SU-DHL-6 (cell line): ENCODE results near the gene EEF2K.

Experiments
- H2AFZ ChIP-seq: fragments of 200-600 bp; sonication (generic); 2 replicates; pipeline ENCODE4 v1.6.1; 2014; ENCODE audit warnings: low read depth, mild to moderate bottlenecking, moderate library complexity, mixed read lengths, antibody characterized with exemption, low read length; ENCODE audit not compliant: severe bottlenecking
- H3F3A ChIP-seq: fragments of 200-600 bp; shearing (Covaris generic); 2 replicates; pipeline ENCODE4 v1.6.0; 2016; ENCODE audit warnings: antibody characterized with exemption, mild to moderate bottlenecking; ENCODE audit not compliant: insufficient read depth
- H3K27ac ChIP-seq: fragments of 200-600 bp; sonication (generic); 2 replicates; pipeline ENCODE4 v1.5.1; 2016; ENCODE audit warnings: low read depth, mild to moderate bottlenecking, low read length, moderate library complexity, mixed read lengths
- H3K27me3 ChIP-seq: fragments of 200-600 bp; sonication (generic), shearing (Covaris generic); 2 replicates; pipeline ENCODE4 v1.6.0; 2014; ENCODE audit warnings: mild to moderate bottlenecking, low read length
- H3K36me3 ChIP-seq: fragments of 200-600 bp; sonication (generic); 2 replicates; pipeline ENCODE4 v1.6.1; 2014; ENCODE audit warnings: mild to moderate bottlenecking, low read length, mixed read lengths
- H3K4me2 ChIP-seq: fragments of 300-600, 200-600 bp; shearing (Covaris generic), sonication (generic); 2 replicates; pipeline ENCODE4 v1.6.0; 2014; ENCODE audit warnings: low read length, low read depth, mild to moderate bottlenecking; ENCODE audit not compliant: poor library complexity, severe bottlenecking
- H3K4me3 ChIP-seq: fragments of 200-600 bp; sonication (generic); 2 replicates; pipeline ENCODE4 v1.5.1; 2014; ENCODE audit warnings: antibody characterized with exemption, low read length, mild to moderate bottlenecking, mixed read lengths; ENCODE audit not compliant: insufficient read depth, poor library complexity, severe bottlenecking
- H3K79me2 ChIP-seq: fragments of 200-600 bp; sonication (generic); 2 replicates; pipeline ENCODE4 v1.6.1; 2014; ENCODE audit warnings: mild to moderate bottlenecking, low read length, moderate library complexity; ENCODE audit not compliant: insufficient read depth
- H3K9ac ChIP-seq: fragments of 200-600 bp; sonication (generic); 2 replicates; pipeline ENCODE4 v1.7.0; 2014; ENCODE audit warnings: mild to moderate bottlenecking, low read length
- H3K9me2 ChIP-seq: fragments of 200-600 bp; sonication (generic); replicated peaks from 2 replicates; pipeline ENCODE4 v1.6.1; 2014; ENCODE audit warnings: low read length; ENCODE audit not compliant: insufficient read depth
- H3K9me3 ChIP-seq: fragments of 200-600 bp; sonication (generic); 2 replicates; pipeline ENCODE4 v1.6.1; 2014; ENCODE audit warnings: low read length, mixed read lengths; ENCODE audit not compliant: insufficient read depth
- H4K20me1 ChIP-seq: fragments of 200-600 bp; sonication (generic); 2 replicates; pipeline ENCODE4 v1.6.1; 2014; ENCODE audit warnings: low read depth, mild to moderate bottlenecking, antibody characterized with exemption, low read length, moderate library complexity, mixed read lengths
- EZH2phosphoT487 ChIP-seq: fragments of 200-600 bp; sonication (generic), shearing (Covaris generic); conservative IDR thresholded peaks from 2 replicates; pipeline ENCODE4 v1.6.1; 2018; ENCODE audit warnings: mild to moderate bottlenecking, antibody characterized with exemption, low read length, moderate library complexity, mixed read lengths
- TF ChIP-seq, protein P1 (sequence below): fragments of 200-600 bp; sonication (generic); IDR thresholded peaks from one replicate; pipeline ENCODE4 v1.5.1; 2017; ENCODE audit warnings: antibody characterized with exemption, mild to moderate bottlenecking, low read length, moderate library complexity; ENCODE audit not compliant: insufficient read depth, poor library complexity, severe bottlenecking

The EEF2K gene

DNA sequence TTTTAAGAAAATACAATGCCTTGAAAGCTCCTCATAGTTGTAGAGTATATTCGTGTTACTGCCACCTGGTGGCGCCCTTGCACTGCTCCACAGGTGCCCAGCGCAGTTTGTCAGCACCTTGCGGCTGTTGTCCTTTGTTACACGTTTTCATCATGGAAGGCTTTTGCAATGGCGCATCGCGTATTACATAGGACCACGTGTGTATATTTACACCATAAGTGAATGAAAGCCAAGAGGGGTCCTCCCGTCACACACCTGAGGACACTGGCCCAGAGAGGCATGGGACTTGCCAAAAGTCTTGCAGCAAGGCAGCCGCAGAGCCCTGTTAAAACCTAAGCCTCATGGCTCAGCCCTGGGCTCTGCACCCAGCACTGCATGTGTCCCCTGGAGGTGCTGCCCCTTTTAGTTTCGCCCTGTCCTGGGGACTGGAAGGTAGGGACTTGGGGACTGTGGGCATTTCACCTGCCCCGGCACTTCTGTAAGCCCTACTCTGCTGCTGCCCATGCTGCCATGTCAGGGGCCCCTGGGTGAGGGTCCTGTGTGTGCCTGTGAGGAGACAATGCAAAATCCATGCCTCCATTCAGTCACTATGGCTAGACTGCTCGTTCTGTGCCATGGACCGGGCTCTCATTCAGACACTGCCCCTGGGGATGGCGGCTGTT is 115.4 kb downstream of the EEF2K start:
- Histone ChIP-seq H4K20me1 (no peaks in the 10 kb centered on the region), H3K4me2 (no peak overlapping the region), H3K9me2 (no peaks in the 10 kb centered on the region), H3K27ac (no peak overlapping the region), H3K9ac (no peak overlapping the region), H3K4me3 (no peak overlapping the region), H3F3A (peaks cover 3% of the 10 kb centered on the region; the same call in 1 of the 2 replicates), H3K27me3 (no peaks in the 10 kb centered on the region), H2AFZ (no peak overlapping the region), H3K9me3 (no peaks in the 10 kb centered on the region), H3K36me3 (peaks cover 6% of the 10 kb centered on the region; the same call in 1 of the 2 replicates), H3K79me2 (no peaks in the 10 kb centered on the region; the same call in 1 of the 2 replicates)
- TF ChIP-seq, protein P1, sequence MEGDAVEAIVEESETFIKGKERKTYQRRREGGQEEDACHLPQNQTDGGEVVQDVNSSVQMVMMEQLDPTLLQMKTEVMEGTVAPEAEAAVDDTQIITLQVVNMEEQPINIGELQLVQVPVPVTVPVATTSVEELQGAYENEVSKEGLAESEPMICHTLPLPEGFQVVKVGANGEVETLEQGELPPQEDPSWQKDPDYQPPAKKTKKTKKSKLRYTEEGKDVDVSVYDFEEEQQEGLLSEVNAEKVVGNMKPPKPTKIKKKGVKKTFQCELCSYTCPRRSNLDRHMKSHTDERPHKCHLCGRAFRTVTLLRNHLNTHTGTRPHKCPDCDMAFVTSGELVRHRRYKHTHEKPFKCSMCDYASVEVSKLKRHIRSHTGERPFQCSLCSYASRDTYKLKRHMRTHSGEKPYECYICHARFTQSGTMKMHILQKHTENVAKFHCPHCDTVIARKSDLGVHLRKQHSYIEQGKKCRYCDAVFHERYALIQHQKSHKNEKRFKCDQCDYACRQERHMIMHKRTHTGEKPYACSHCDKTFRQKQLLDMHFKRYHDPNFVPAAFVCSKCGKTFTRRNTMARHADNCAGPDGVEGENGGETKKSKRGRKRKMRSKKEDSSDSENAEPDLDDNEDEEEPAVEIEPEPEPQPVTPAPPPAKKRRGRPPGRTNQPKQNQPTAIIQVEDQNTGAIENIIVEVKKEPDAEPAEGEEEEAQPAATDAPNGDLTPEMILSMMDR = peak; percentile 79
- no peak for TF ChIP-seq EZH2phosphoT487

DNA sequence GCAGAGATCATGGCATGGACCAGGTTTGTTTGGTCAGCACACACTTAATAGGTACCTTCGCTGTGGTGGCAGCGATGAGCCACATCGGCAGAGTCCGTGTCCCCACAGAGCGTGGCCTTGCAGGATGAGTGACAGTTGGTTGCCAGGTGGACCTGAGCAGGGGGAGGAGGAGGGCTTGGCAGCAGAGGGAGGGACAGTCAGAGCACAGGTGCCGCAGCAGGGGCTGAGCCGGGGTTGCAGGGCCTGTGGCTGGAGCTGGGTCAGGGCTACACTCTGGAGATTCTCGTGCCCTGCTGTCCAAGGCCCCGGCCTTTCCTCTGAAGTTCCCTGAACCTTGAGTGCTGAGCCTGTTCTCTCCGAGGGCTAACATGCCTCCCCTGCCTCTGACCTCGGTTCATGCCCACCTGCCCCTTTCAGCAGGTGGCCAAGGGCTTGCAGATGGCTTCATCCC is 116.0 kb downstream of the EEF2K start:
- H3K36me3 ChIP-seq = peaks cover 6% of the 10 kb centered on the region; the same call in 1 of the 2 replicates
- no peaks in the 10 kb centered on the region for H3K27me3 ChIP-seq
- H3K27ac ChIP-seq = no peak overlapping the region
- no peak overlapping the region for H3K9ac ChIP-seq
- H4K20me1 ChIP-seq = no peaks in the 10 kb centered on the region
- TF ChIP-seq EZH2phosphoT487 = no peak
- TF ChIP-seq, protein P1 = no peak
- H3K79me2 ChIP-seq = no peaks in the 10 kb centered on the region; the same call in 1 of the 2 replicates
- no peaks in the 10 kb centered on the region for H3K9me3 ChIP-seq
- H3F3A ChIP-seq = peaks cover 3% of the 10 kb centered on the region; the same call in 1 of the 2 replicates
- no peak overlapping the region for H2AFZ ChIP-seq
- no peak overlapping the region for H3K4me3 ChIP-seq
- H3K9me2 ChIP-seq = no peaks in the 10 kb centered on the region
- no peak overlapping the region for H3K4me2 ChIP-seq

DNA sequence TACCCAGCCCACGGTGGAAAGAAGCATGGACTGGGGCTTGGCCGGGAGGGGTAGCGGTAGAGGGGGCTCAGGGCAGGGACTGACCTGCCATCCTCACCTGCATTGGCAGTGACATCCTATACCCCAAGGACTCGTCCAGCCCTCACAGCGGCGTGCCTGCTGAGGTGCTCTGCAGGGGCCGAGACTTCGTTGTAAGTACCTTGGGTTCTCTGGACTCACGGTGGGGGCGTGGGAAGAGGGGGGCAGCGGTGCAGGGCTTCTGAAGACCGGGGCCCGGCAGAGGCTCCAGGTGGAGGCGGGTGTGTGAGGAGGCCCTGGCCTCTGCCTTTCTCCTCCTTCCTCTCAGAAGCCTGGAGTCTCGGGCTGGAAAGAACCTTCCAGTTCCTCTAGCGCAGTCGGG is 116.7 kb downstream of the EEF2K start:
- Histone ChIP-seq H3K9me3 (no peaks in the 10 kb centered on the region), H3K27me3 (no peaks in the 10 kb centered on the region), H3K27ac (no peak overlapping the region), H2AFZ (no peak overlapping the region), H3F3A (peaks cover 3% of the 10 kb centered on the region; the same call in 1 of the 2 replicates), H3K9me2 (no peaks in the 10 kb centered on the region), H3K4me3 (no peak overlapping the region), H3K4me2 (no peak overlapping the region), H3K9ac (no peak overlapping the region), H4K20me1 (no peaks in the 10 kb centered on the region), H3K36me3 (peaks cover 6% of the 10 kb centered on the region; the same call in 1 of the 2 replicates), H3K79me2 (no peaks in the 10 kb centered on the region; the same call in 1 of the 2 replicates)
- TF ChIP-seq, protein P1 = no peak
- TF ChIP-seq EZH2phosphoT487 = no peak
